Cardiac muscle cell (in vitro differentiated cells and primary cell): Measurements from ENCODE around the gene CLDN19. TPM values are rescaled to one million over a fixed set of nuclear protein-coding genes. Genes with fewer than 3 reads are reported as not detected.
"Not testable (repeated sequence)": the region's sequence is repeated elsewhere in the genome, so short reads cannot be mapped to it uniquely, and the experiment has no call there.

ENCODE experiments used
- DNase-seq, 2 donors: peaks; one replicate each; pipeline versions ENCODE4 v3.0.0 to v3.0.0-alpha.2; 2010 to 2017; ENCODE audit warnings: low read depth in 1 of 2, low spot score in 1 of 2
- H3K27ac ChIP-seq: fragments of 200-600 bp; sonication (generic); 2 replicates; pipeline ENCODE4 v1.5.1; 2016
- H3K27me3 ChIP-seq: fragments of 200-600 bp; sonication (generic); 2 replicates; pipeline ENCODE4 v1.6.0; 2016; ENCODE audit warnings: control low read depth
- H3K36me3 ChIP-seq: fragments of 200-600 bp; sonication (generic); 2 replicates; pipeline ENCODE4 v1.5.1; 2016; ENCODE audit warnings: control low read depth
- H3K4me1 ChIP-seq: fragments of 200-600 bp; sonication (generic); 2 replicates; pipeline ENCODE4 v1.8.1; 2017; ENCODE audit warnings: low read depth, mild to moderate bottlenecking, mixed run types
- H3K4me3 ChIP-seq: fragments of 200-600 bp; sonication (generic); 2 replicates; pipeline ENCODE4 v1.5.1; 2016; ENCODE audit warnings: mild to moderate bottlenecking
- H3K9me3 ChIP-seq: fragments of 200-600 bp; sonication (generic); 2 replicates; pipeline ENCODE4 v1.5.1; 2017; ENCODE audit warnings: low read depth, mild to moderate bottlenecking, control low read depth
- CTCF ChIP-seq: IDR thresholded peaks from 2 replicates; pipeline ENCODE4 v1.5.1; 2012; ENCODE audit warnings: low read depth, mild to moderate bottlenecking, low read length
- polyA plus RNA-seq: library from polyadenylated mRNA; unstranded; fragments of >200 nt; fragmentation: Nextera tagmentation; extraction: Ambion mirVana; gene quantifications from 2 replicates; pipeline ENCODE4 v1.2.1, GENCODE V29; 2016
- total RNA-seq: library from RNA; depleted of rRNA; stranded (reverse); fragments of >200 nt; gene quantifications from 2 replicates; pipeline ENCODE4 v1.2.3, GENCODE V29; 2016

Gene CLDN19
- total and polyA plus RNA-seq, 2 experiments from 2014 or later = 4.3 to 12.9 TPM

GRCh38 chr1:42723511-42723910, 16.5 kb downstream of the CLDN19 start:
- no peaks in the 10 kb centered on the region for H3K4me1 ChIP-seq
- no peak overlapping the region for H3K4me3 ChIP-seq
- no peaks in the 10 kb centered on the region for H3K27me3 ChIP-seq
- H3K9me3 ChIP-seq = no peaks in the 10 kb centered on the region
- DNase-seq = peak in 1 of 2 donors; percentile 6
- TF ChIP-seq CTCF = no peak
- H3K36me3 ChIP-seq = no peaks in the 10 kb centered on the region
- H3K27ac ChIP-seq = no peak overlapping the region

GRCh38 chr1:42722403-42722802, 17.6 kb downstream of the CLDN19 start:
- not testable (repeated sequence) for H3K4me1 ChIP-seq, H3K4me3 ChIP-seq, H3K9me3 ChIP-seq, H3K27me3 ChIP-seq, H3K36me3 ChIP-seq, DNase-seq, H3K27ac ChIP-seq

GRCh38 chr1:42721926-42722325, 18.1 kb downstream of the CLDN19 start:
- Histone ChIP-seq H3K27me3 (no peaks in the 10 kb centered on the region), H3K4me1 (no peaks in the 10 kb centered on the region), H3K27ac (no peak overlapping the region), H3K36me3 (no peaks in the 10 kb centered on the region), H3K9me3 (no peaks in the 10 kb centered on the region), H3K4me3 (no peak overlapping the region)
- no peak for TF ChIP-seq CTCF
- DNase-seq = no peak

GRCh38 chr1:42720868-42721267, 19.2 kb downstream of the CLDN19 start:
- H3K27me3 ChIP-seq = no peaks in the 10 kb centered on the region
- no peak overlapping the region for H3K27ac ChIP-seq
- DNase-seq = no peak
- no peaks in the 10 kb centered on the region for H3K9me3 ChIP-seq
- no peaks in the 10 kb centered on the region for H3K36me3 ChIP-seq
- no peak for TF ChIP-seq CTCF
- no peak overlapping the region for H3K4me3 ChIP-seq
- no peaks in the 10 kb centered on the region for H3K4me1 ChIP-seq

- not testable (repeated sequence) for DNase-seq, H3K9me3 ChIP-seq, H3K36me3 ChIP-seq, H3K4me3 ChIP-seq, H3K27ac ChIP-seq, H3K27me3 ChIP-seq, H3K4me1 ChIP-seq
Observed at GRCh38 chr1:42714441-42714840, 25.6 kb downstream of the CLDN19 start.

- H3K4me1 ChIP-seq = no peaks in the 10 kb centered on the region
- no peaks in the 10 kb centered on the region for H3K27me3 ChIP-seq
- H3K27ac ChIP-seq = no peak overlapping the region
- TF ChIP-seq CTCF = no peak
- no peak overlapping the region for H3K4me3 ChIP-seq
- H3K9me3 ChIP-seq = no peaks in the 10 kb centered on the region
- no peak for DNase-seq
- peaks cover 4% of the 10 kb centered on the region for H3K36me3 ChIP-seq
Observed at GRCh38 chr1:42713293-42713692, 26.7 kb downstream of the CLDN19 start.

- not testable (repeated sequence) for H3K36me3 ChIP-seq, H3K27ac ChIP-seq, DNase-seq, H3K4me1 ChIP-seq, H3K9me3 ChIP-seq, H3K4me3 ChIP-seq, H3K27me3 ChIP-seq
Observed at GRCh38 chr1:42712808-42713207, 27.2 kb downstream of the CLDN19 start.
